K562 (cell line): ENCODE results near the gene ITPKA. TPM values are rescaled to one million over a fixed set of nuclear protein-coding genes. Genes with fewer than 3 reads are reported as not detected.

ENCODE experiments used
- ATAC-seq: fragments of 200-7000 bp; cut with Tn5 transposase; 3 replicates; pipeline ENCODE4 v1.9.1; 2020; ENCODE audit warnings: moderate library complexity
- BruUV-seq: library from RNA; stranded (reverse); fragments of 400-500 nt; replicated peaks from 2 replicates; lab custom pipeline; 2021; lab: Mats Ljungman, UMichigan
- CTCF ChIA-PET: fragments of 300-600 bp; formaldehyde crosslinking; extraction: SDS; loops from one replicate; lab custom pipeline; 2021; ENCODE audit warnings: low intra/inter-chr PET ratio; lab: Yijun Ruan, JAX
- POLR2A ChIA-PET: fragments of 300-600, 350-650 bp; sonication (Branson Sonifier 250); formaldehyde crosslinking; extraction: SDS; loops from one replicate; lab custom pipeline; 2021; ENCODE audit warnings: antibody characterized with exemption, inconsistent platforms; lab: Yijun Ruan, JAX
- DNase-seq, 4 experiments: peaks; one replicate each; pipeline versions ENCODE4 v3.0.0 to v3.0.0-alpha.2; 2011 to 2018; ENCODE audit warnings: low spot score in 3 of 4, mixed read lengths in 3 of 4; ENCODE audit errors: extremely low read depth in 1 of 4
- FAIRE-seq: peaks from 2 replicates; lab custom pipeline; 2011; peaks lifted over from hg19 to GRCh38; lab: Jason Lieb, UNC
- H2AFZ ChIP-seq: 2 replicates; pipeline ENCODE4 v1.6.0; 2011; ENCODE audit warnings: low read depth, low read length, control low read depth, inconsistent platforms
- H3K27ac ChIP-seq: fragments of 200-600 bp; 3 replicates; pipeline ENCODE4 v1.8.0; 2011; ENCODE audit warnings: low read depth, mild to moderate bottlenecking, control low read depth, inconsistent platforms, low read length, moderate library complexity, mixed read lengths; ENCODE audit errors: extremely low read depth
- H3K27me3 ChIP-seq, 2 experiments: fragments of 300-600 bp in 1 of 2; 2 replicates in 1 of 2; 3 replicates in 1 of 2; pipeline versions ENCODE4 v1.6.0 to v1.8.0; 2011; ENCODE audit warnings: inconsistent platforms in 2 of 2, low read length in 2 of 2, mild to moderate bottlenecking in 1 of 2, mixed read lengths in 1 of 2, moderate library complexity in 1 of 2; ENCODE audit not compliant: control insufficient read depth in 2 of 2, insufficient read depth in 2 of 2
- H3K36me3 ChIP-seq: fragments of 300-600 bp; 3 replicates; pipeline ENCODE4 v1.8.0; 2011; ENCODE audit warnings: mild to moderate bottlenecking, low read length, inconsistent platforms; ENCODE audit not compliant: control insufficient read depth, insufficient read depth
- H3K4me1 ChIP-seq, 2 experiments: fragments of 200-600 bp in 1 of 2; replicated peaks in 1 of 2; 2 replicates in 1 of 2; 3 replicates in 1 of 2; pipeline versions ENCODE4 v1.5.1 to v1.8.0; 2011; ENCODE audit warnings: inconsistent platforms in 2 of 2, low read length in 2 of 2, mild to moderate bottlenecking in 1 of 2, mixed read lengths in 1 of 2, moderate library complexity in 1 of 2; ENCODE audit not compliant: control insufficient read depth in 2 of 2, insufficient read depth in 2 of 2
- H3K4me2 ChIP-seq: 2 replicates; pipeline ENCODE4 v1.6.1; 2011; ENCODE audit warnings: low read length, control low read depth, inconsistent platforms, mixed read lengths; ENCODE audit not compliant: insufficient read depth
- H3K4me3 ChIP-seq: fragments of 200-600 bp; sonication (generic), shearing (Covaris generic); 2 replicates; pipeline ENCODE4 v1.5.1; 2016; ENCODE audit warnings: control low read depth, inconsistent platforms
- H3K79me2 ChIP-seq: fragments of 200-600 bp; 3 replicates; pipeline ENCODE4 v1.8.0; 2011; ENCODE audit warnings: low read length, inconsistent platforms; ENCODE audit not compliant: control insufficient read depth, insufficient read depth
- H3K9ac ChIP-seq, 2 experiments: 2 replicates each; pipeline versions ENCODE4 v1.6.0 to v1.6.1; 2011; ENCODE audit warnings: low read depth in 2 of 2, low read length in 2 of 2, control low read depth in 1 of 2, inconsistent platforms in 1 of 2, mild to moderate bottlenecking in 1 of 2, mixed read lengths in 1 of 2; ENCODE audit not compliant: insufficient read depth in 1 of 2
- H3K9me1 ChIP-seq: one replicate; pipeline ENCODE4 v1.6.0; 2011; ENCODE audit warnings: inconsistent platforms, mild to moderate bottlenecking, low read length, moderate library complexity; ENCODE audit not compliant: control insufficient read depth, insufficient read depth
- H3K9me3 ChIP-seq: replicated peaks from 2 replicates; pipeline ENCODE4 v1.5.1; 2011; ENCODE audit warnings: low read depth, low read length, inconsistent platforms; ENCODE audit not compliant: control insufficient read depth, insufficient read depth
- H4K20me1 ChIP-seq: replicated peaks from 2 replicates; pipeline ENCODE4 v1.6.1; 2011; ENCODE audit warnings: low read length, inconsistent platforms, mixed read lengths; ENCODE audit not compliant: control insufficient read depth, insufficient read depth
- PHF21A ChIP-seq: fragments of 450-650 bp; IDR thresholded peaks from 2 replicates; pipeline ENCODE4 v1.6.1; 2017; ENCODE audit warnings: low read depth, borderline replicate concordance
- PTRF ChIP-seq: fragments of 450-650 bp; IDR thresholded peaks from 2 replicates; pipeline ENCODE4 v1.6.1; 2016; ENCODE audit warnings: mild to moderate bottlenecking, missing genetic modification characterization, missing compliant biosample characterization
- RREB1 ChIP-seq: fragments of 250-450 bp; sonication (Bioruptor Pico); IDR thresholded peaks from 2 replicates; pipeline ENCODE4 v1.4.0; 2020
- TBP ChIP-seq: optimal IDR thresholded peaks from 2 replicates; pipeline ENCODE3; 2011; ENCODE audit warnings: low read depth, low read length, improper control_type of control experiment
- ZBTB26 ChIP-seq: fragments of 450-650 bp; formaldehyde crosslinking; IDR thresholded peaks from 2 replicates; pipeline ENCODE4 v1.4.0; 2022; ENCODE audit warnings: missing genetic modification characterization
- ZFP30 ChIP-seq: fragments of 250-450 bp; sonication (Bioruptor Pico); IDR thresholded peaks from 2 replicates; pipeline ENCODE4 v1.8.0; 2022; ENCODE audit warnings: moderate library complexity, mild to moderate bottlenecking, inconsistent platforms, borderline replicate concordance
- ZNF282 ChIP-seq: sonication (generic); formaldehyde crosslinking; IDR thresholded peaks from 2 replicates; pipeline ENCODE4 v1.8.1; 2023; ENCODE audit warnings: missing genetic modification reagents
- WGBS: fragments of 100-300 bp; shearing (Covaris generic); methylation state at CpG from one replicate; pipeline ENCODE4 v1.1.6; 2016; ENCODE audit warnings: low coverage, mixed read lengths; ENCODE audit not compliant: insufficient coverage; ENCODE audit errors: missing lambda C conversion rate; 5-methylcytosine and 5-hydroxymethylcytosine counted together
- in situ Hi-C: fragments of 300-500 bp; cut with MboI; formaldehyde crosslinking; loops from 4 replicates; pipeline ENCODE4 v1.15.0; 2018; ENCODE audit warnings: inconsistent platforms, mixed read lengths
- intact Hi-C: fragments of 100-400 bp; cut with micrococcal nuclease; formaldehyde crosslinking; loops from 2 replicates; pipeline ENCODE4 v1.14.2; 2022
- polyA plus RNA-seq, 8 experiments: library from polyadenylated mRNA; depleted of rRNA in 4 of 8; stranded (reverse) in 5 of 8; unstranded in 3 of 8; fragments of >200 nt; fragmentation: Nextera tagmentation in 2 of 8; fragmentation: Illumina TruSeq in 1 of 8; extraction: Ambion mirVana in 2 of 8; extraction: Trizol in 1 of 8; gene quantifications; 2 replicates each; pipeline versions ENCODE4 v1.2.1 to v1.2.3, GENCODE V29; 2011 to 2014; ENCODE audit warnings: inconsistent platforms in 1 of 8, missing spikeins in 1 of 8
- total RNA-seq, 7 experiments: library from RNA; depleted of rRNA in 6 of 7; stranded (reverse); fragments of >200 nt in 6 of 7; fragmentation: Illumina TruSeq in 2 of 7; extraction: Trizol in 2 of 7; gene quantifications; 2 replicates each; pipeline versions ENCODE4 v1.2.1 to v1.2.3, GENCODE V29; 2011 to 2021; ENCODE audit warnings: low replicate concordance in 1 of 7

ITPKA gene
- total and polyA plus RNA-seq, 9 of the 15 experiments (the other 6 are each of a cell fraction or from before 2014, with no cell fraction given) = 0.14 to 68.4 (median 11.5) TPM

GRCh38 chr15:41517895-41518449 is 24.3 kb downstream of the ITPKA start:
- no peaks in the 10 kb centered on the region for H3K9me1 ChIP-seq
- no peak overlapping the region for H3K4me2 ChIP-seq
- ChIA-PET POLR2A (interaction anchor here (0.6 to 1.3 kb wide), 3 partner anchors 8 to 34 kb away, joined by 3 to 4 read pairs (median 3); no protein-coding TSS in a partner anchor), CTCF (no interaction called here)
- no peaks in the 10 kb centered on the region for H3K9me3 ChIP-seq
- H3K27me3 ChIP-seq = no peaks in the 10 kb centered on the region
- no peaks in the 10 kb centered on the region; the same call in 1 of the 2 replicates for H4K20me1 ChIP-seq
- ATAC-seq (no peak), FAIRE-seq (no peak), DNase-seq (no peak)
- H3K9ac ChIP-seq = no peak overlapping the region
- peaks cover 9 to 19% of the 10 kb centered on the region in 2 experiments; a peak in 4 of 5 replicates for H3K4me1 ChIP-seq
- H3K27ac ChIP-seq = no peak overlapping the region
- H3K4me3 ChIP-seq = no peak overlapping the region
- H3K79me2 ChIP-seq = no peaks in the 10 kb centered on the region; the same call in 2 of the 3 replicates
- TF ChIP-seq ZNF282 (CRISPR knock-in tag) (no peak), ZBTB26 (CRISPR knock-in tag) (no peak)
- 82% methylated on average over 8 of the region's 8 CpGs for WGBS
- BruUV-seq = no TSS peak
- intact Hi-C loops (no loop called here), in situ Hi-C loops (no loop called here)
- peaks cover 33% of the 10 kb centered on the region; the same call in 2 of the 3 replicates for H3K36me3 ChIP-seq
- H2AFZ ChIP-seq = no peak overlapping the region

- 0 out of 4 replicates have a peak overlapping the region, but pooled peaks of 1 of the 2 experiments have one; percentile 48 for H3K9ac ChIP-seq
- peaks cover 49% of the 10 kb centered on the region; the same call in 2 of the 3 replicates for H3K36me3 ChIP-seq
- no peak for ATAC-seq
- no peak overlapping the region for H3K27ac ChIP-seq
- ChIA-PET POLR2A (interaction anchor here (0.5 to 1.9 kb wide), 5 partner anchors 11 to 140 kb away, joined by 3 to 6 read pairs (median 4); partner anchors contain the start of genes MGA and RPAP1), CTCF (no interaction called here)
- intact Hi-C loops (no loop called here), in situ Hi-C loops (no loop called here)
- no peaks in the 10 kb centered on the region for H3K79me2 ChIP-seq
- H3K4me1 ChIP-seq = peaks cover 0 to 7% of the 10 kb centered on the region in 2 experiments; a peak in 1 of 5 replicates
- WGBS = 91% methylated on average over 17 of the region's 17 CpGs
- no TSS peak for BruUV-seq
- no peak overlapping the region for H3K4me2 ChIP-seq
- no peak for FAIRE-seq
- no peak overlapping the region for H2AFZ ChIP-seq
- peaks cover 3% of the 10 kb centered on the region for H3K9me1 ChIP-seq
- no peak for DNase-seq
- H3K4me3 ChIP-seq = no peak overlapping the region
- no peaks in the 10 kb centered on the region for H3K27me3 ChIP-seq
- H3K9me3 ChIP-seq = no peaks in the 10 kb centered on the region
- H4K20me1 ChIP-seq = no peaks in the 10 kb centered on the region; the same call in 1 of the 2 replicates
- TF ChIP-seq TBP (no peak), ZFP30 (no peak), PHF21A (no peak), PTRF (tag) (no peak), RREB1 (no peak)
Observed at GRCh38 chr15:41520636-41521035, 27.0 kb downstream of the ITPKA start.
